ENCODE measurements around the gene SSR2. TPM values are rescaled to one million over a fixed set of nuclear protein-coding genes. Genes with fewer than 3 reads are reported as not detected.
A peak's percentile ranks its signal among the peaks of the same experiment; 100 is the strongest.

Gene SSR2
- total and polyA plus RNA-seq, 2 donors from 2014 or later, result 175 to 300 TPM

DNA sequence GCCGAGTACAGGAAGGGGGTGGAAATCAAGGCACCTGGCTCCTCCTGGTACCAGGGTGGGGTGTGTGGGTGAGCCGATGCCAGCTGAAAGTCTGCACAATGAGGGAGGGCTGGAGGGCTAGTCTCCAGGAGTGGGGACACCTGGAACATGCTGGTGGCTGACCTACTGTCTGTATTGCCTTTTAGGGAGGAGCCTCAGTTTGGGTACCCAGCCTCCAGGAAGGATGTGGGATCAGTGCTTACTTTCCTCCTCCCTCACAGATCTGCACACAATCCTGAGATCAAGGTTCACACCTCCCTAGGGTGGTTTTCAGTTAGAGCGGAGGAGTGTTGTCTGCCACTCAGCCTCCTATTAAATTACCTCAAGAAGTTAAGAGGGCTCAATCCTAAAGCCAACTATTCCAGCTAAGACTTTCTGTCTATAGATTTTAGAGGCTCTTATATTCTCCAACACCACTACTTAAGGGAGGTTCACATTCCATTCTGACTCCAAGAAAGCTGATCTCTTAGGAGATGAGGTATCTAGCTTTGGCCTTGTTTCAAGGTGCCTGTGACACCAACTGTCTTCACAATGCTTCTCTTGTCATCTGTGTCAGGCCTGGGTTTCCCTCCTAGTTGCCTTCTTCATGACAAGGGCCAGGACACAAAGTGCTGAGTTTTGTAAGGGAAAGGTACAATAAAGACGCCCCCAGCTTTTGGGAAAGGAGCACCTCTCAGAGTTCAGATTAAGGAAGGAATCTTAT, 15.7 kb downstream of the SSR2 start:
- Histone ChIP-seq H3K9ac (ENCODE audit: low read length in 3 of 3) (no peak overlapping the region), H3K27me3 (ENCODE audit: control insufficient read depth, insufficient read depth, low read length) (no peaks in the 10 kb centered on the region), H3K36me3 (ENCODE audit: control insufficient read depth in 2 of 3, insufficient read depth in 3 of 3, low read length in 3 of 3) (peaks cover 0 to 6% (median 0%) of the 10 kb centered on the region in 3 donors), H3K4me3 (ENCODE audit: low read length in 3 of 3) (no peak overlapping the region), H3K9me3 (ENCODE audit: control insufficient read depth in 2 of 3, insufficient read depth in 1 of 3, low read length in 3 of 3) (no peaks in the 10 kb centered on the region), H3K27ac (ENCODE audit: low read depth in 2 of 2, low read length in 2 of 2) (no peak overlapping the region), H3K4me1 (ENCODE audit: control insufficient read depth in 2 of 3, insufficient read depth in 2 of 3, low read depth in 1 of 3, low read length in 3 of 3) (peaks cover 0 to 19% (median 14%) of the 10 kb centered on the region in 3 donors)
- DNase-seq, result peak in 2 of 5 donors; percentile 39 to 52
- intact Hi-C loops (cut with DNase I), result no loop called here
- TF ChIP-seq, protein P1, sequence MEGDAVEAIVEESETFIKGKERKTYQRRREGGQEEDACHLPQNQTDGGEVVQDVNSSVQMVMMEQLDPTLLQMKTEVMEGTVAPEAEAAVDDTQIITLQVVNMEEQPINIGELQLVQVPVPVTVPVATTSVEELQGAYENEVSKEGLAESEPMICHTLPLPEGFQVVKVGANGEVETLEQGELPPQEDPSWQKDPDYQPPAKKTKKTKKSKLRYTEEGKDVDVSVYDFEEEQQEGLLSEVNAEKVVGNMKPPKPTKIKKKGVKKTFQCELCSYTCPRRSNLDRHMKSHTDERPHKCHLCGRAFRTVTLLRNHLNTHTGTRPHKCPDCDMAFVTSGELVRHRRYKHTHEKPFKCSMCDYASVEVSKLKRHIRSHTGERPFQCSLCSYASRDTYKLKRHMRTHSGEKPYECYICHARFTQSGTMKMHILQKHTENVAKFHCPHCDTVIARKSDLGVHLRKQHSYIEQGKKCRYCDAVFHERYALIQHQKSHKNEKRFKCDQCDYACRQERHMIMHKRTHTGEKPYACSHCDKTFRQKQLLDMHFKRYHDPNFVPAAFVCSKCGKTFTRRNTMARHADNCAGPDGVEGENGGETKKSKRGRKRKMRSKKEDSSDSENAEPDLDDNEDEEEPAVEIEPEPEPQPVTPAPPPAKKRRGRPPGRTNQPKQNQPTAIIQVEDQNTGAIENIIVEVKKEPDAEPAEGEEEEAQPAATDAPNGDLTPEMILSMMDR (IDR thresholded peaks at IDR 0.05; ENCODE audit: borderline replicate concordance, extremely low read depth, insufficient read depth), result no peak
- no peak for FAIRE-seq

DNA sequence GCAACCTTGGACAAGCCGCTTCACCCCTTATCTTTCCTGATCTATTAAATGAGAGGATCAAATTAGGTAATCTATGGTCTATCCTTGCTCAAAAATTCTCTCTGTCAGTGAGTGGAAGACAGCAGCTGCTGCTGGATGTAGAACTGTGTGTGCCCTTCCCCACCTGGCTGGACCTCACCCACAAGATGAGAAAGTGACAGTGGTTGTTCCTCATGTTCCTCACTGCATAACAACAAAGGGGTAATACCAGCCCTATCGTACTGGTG, 16.9 kb downstream of the SSR2 start:
- DNase-seq, result no peak
- TF ChIP-seq, protein P1 (IDR thresholded peaks at IDR 0.05; ENCODE audit: borderline replicate concordance, extremely low read depth, insufficient read depth), result no peak
- intact Hi-C loops (cut with DNase I), result no loop called here
- no peaks in the 10 kb centered on the region for H3K9me3 ChIP-seq (ENCODE audit: control insufficient read depth in 2 of 3, insufficient read depth in 1 of 3, low read length in 3 of 3)
- no peak overlapping the region for H3K27ac ChIP-seq (ENCODE audit: low read depth in 2 of 2, low read length in 2 of 2)
- peaks cover 0 to 19% (median 14%) of the 10 kb centered on the region in 3 donors for H3K4me1 ChIP-seq (ENCODE audit: control insufficient read depth in 2 of 3, insufficient read depth in 2 of 3, low read depth in 1 of 3, low read length in 3 of 3)
- no peak overlapping the region for H3K9ac ChIP-seq (ENCODE audit: low read length in 3 of 3)
- H3K4me3 ChIP-seq (ENCODE audit: low read length in 3 of 3), result no peak overlapping the region
- H3K36me3 ChIP-seq (ENCODE audit: control insufficient read depth in 2 of 3, insufficient read depth in 3 of 3, low read length in 3 of 3), result no peaks in the 10 kb centered on the region
- no peaks in the 10 kb centered on the region for H3K27me3 ChIP-seq (ENCODE audit: control insufficient read depth, insufficient read depth, low read length)
- FAIRE-seq, result no peak

DNA sequence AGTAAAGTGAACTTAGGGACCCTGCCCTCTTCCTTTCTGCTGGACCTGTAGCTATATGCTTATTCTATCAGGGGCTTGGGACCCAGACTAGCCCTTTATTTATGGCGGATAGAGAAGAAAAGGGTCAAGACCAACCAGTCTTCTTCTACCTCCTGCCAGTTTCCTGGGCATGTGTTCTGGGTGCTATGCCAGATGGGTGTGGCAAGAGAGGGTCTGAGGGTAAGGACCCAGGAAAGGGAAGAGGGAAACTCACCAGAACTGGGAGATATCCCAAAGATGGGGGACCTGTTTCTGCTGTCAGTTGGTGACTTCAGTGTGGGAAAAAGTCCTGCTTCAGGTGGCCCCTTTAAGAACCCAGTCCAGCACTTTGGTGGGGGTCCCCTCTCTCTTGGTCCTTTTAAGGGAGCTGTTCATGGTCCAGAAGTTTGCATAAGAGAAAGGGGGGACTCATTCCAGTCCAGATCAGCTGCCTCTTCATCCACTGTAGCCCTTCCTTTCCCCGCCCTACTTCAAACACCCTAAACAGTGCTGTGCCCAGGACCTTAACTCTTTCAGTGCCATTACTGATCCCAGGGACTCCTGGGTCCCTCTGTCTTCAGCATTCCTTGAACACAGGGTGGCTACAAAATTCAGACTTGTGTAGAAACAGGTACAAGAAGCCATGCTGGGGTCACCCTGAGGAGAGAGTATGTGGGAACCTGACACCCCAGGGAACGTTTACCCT, 18.4 kb downstream of the SSR2 start:
- Histone ChIP-seq H3K27ac (ENCODE audit: low read depth in 2 of 2, low read length in 2 of 2) (peak overlapping the region; percentile 6 to 68), H3K27me3 (ENCODE audit: control insufficient read depth, insufficient read depth, low read length) (no peaks in the 10 kb centered on the region), H3K4me1 (ENCODE audit: control insufficient read depth in 2 of 3, insufficient read depth in 2 of 3, low read depth in 1 of 3, low read length in 3 of 3) (peaks cover 0 to 19% (median 14%) of the 10 kb centered on the region in 3 donors), H3K36me3 (ENCODE audit: control insufficient read depth in 2 of 3, insufficient read depth in 3 of 3, low read length in 3 of 3) (no peaks in the 10 kb centered on the region), H3K9ac (ENCODE audit: low read length in 3 of 3) (peak overlapping the region in 1 of 3 donors; percentile 28), H3K9me3 (ENCODE audit: control insufficient read depth in 2 of 3, insufficient read depth in 1 of 3, low read length in 3 of 3) (no peaks in the 10 kb centered on the region), H3K4me3 (ENCODE audit: low read length in 3 of 3) (peak overlapping the region in 1 of 3 donors; percentile 17)
- FAIRE-seq (no peak), DNase-seq (no peak)
- TF ChIP-seq, protein P1 (IDR thresholded peaks at IDR 0.05; ENCODE audit: borderline replicate concordance, extremely low read depth, insufficient read depth), result no peak
- intact Hi-C loops (cut with DNase I), result no loop called here

Measured in kidney (tissue), 14 donors.